HPDE6-E6E7 (cell line): ENCODE results near the gene MGST3.
"Not testable (repeated sequence)": the region's sequence is repeated elsewhere in the genome, so short reads cannot be mapped to it uniquely, and the experiment has no call there.

Experiments used
- DNase-seq: peaks from one replicate; pipeline ENCODE4 v3.0.0; 2011; ENCODE audit warnings: missing footprints; ENCODE audit errors: extremely low spot score

The MGST3 gene

GRCh38 chr1:165630629-165631341 is at the start of gene MGST3:
Gene MGST3 (plus strand): TSS chr1:165631234. CDS start chr1:165649848, 18,614 bp downstream.
- DNase-seq = peak; percentile 97

- no peak for DNase-seq
Observed at GRCh38 chr1:165581926-165582325, 49.1 kb upstream of the MGST3 start.

GRCh38 chr1:165586398-165586797 is 44.6 kb upstream of the MGST3 start:
- DNase-seq = no peak

- not testable (repeated sequence) for DNase-seq
Observed at GRCh38 chr1:165591391-165591790, 39.6 kb upstream of the MGST3 start.

GRCh38 chr1:165592945-165593823 is 37.9 kb upstream of the MGST3 start:
- peak; percentile 45 for DNase-seq

- no peak for DNase-seq
Observed at GRCh38 chr1:165595246-165595938, 35.6 kb upstream of the MGST3 start.

- DNase-seq = peak; percentile 91
Observed at GRCh38 chr1:165597883-165598675, 33.0 kb upstream of the MGST3 start.

- no peak for DNase-seq
Observed at GRCh38 chr1:165598676-165599059, 32.4 kb upstream of the MGST3 start.

GRCh38 chr1:165600793-165601192 is 30.2 kb upstream of the MGST3 start:
- no peak for DNase-seq

- no peak for DNase-seq
Observed at GRCh38 chr1:165603810-165604209, 27.2 kb upstream of the MGST3 start.

- no peak for DNase-seq
Observed at GRCh38 chr1:165605246-165605645, 25.8 kb upstream of the MGST3 start.

GRCh38 chr1:165606676-165607075 is 24.4 kb upstream of the MGST3 start:
- DNase-seq = not testable (repeated sequence)

- no peak for DNase-seq
Observed at GRCh38 chr1:165610866-165611265, 20.2 kb upstream of the MGST3 start.

GRCh38 chr1:165612062-165612461 is 19.0 kb upstream of the MGST3 start:
- no peak for DNase-seq

GRCh38 chr1:165616054-165616612 is 14.9 kb upstream of the MGST3 start:
- DNase-seq = no peak

- no peak for DNase-seq
Observed at GRCh38 chr1:165616987-165617546, 14.0 kb upstream of the MGST3 start.

- no peak for DNase-seq
Observed at GRCh38 chr1:165619647-165620151, 11.3 kb upstream of the MGST3 start.

GRCh38 chr1:165623624-165624023 is 7.4 kb upstream of the MGST3 start:
- DNase-seq = no peak

- DNase-seq = no peak
Observed at GRCh38 chr1:165624441-165624840, 6.6 kb upstream of the MGST3 start.

GRCh38 chr1:165628147-165628822 is 2.7 kb upstream of the MGST3 start:
- DNase-seq = no peak
